T follicular helper cell (primary cell): ENCODE data around the gene PPP1R36.
"Not testable (repeated sequence)": the region's sequence is repeated elsewhere in the genome, so short reads cannot be mapped to it uniquely, and the experiment has no call there.

Source experiments
- DNase-seq: peaks from one replicate; pipeline ENCODE4 v3.0.0-alpha.2; 2020; ENCODE audit warnings: low read depth

PPP1R36 gene

DNA sequence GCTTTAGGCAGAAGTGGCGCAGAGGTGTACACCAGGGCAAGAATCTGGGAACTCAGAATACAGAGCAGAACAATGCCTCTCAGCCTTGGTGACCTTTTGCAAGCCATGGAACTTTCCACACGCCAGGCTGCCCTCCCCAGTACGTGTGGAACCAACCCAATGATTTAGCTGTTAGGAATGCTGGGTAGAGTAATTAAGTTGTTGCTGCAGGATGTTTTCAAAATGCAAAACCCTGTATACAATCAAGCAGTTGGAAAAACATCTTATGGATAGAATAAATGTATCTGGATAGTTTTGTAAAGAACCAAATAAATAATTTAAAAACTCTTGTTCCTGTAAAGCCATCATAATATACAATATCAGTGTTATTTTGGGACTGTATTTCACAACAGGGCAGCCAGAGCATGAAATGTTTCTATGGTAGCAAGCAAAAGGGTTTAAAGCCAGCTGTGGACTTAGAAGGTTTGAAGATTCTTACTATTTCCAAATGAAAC lies 19.4 kb downstream of the PPP1R36 start:
- no peak for DNase-seq

DNA sequence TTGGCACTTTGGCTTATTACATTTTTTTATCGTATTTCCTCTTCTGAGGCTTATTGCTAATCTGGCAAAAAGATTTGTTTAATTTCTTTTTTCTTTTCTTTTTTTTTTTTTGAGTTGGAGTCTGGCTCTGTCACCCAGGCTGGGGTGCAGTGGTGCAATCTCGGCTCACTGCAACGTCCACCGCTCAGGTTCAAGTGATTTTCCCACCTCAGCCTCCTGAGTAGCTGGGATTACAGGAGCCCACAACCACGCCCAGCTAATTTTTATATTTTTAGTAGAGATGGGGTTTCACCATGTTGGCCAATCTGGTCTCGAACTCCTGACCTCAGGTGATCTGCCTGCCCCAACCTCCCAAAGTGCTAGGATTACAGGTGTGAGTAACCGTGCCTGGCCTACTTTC lies 19.9 kb downstream of the PPP1R36 start:
- DNase-seq = not testable (repeated sequence)

DNA sequence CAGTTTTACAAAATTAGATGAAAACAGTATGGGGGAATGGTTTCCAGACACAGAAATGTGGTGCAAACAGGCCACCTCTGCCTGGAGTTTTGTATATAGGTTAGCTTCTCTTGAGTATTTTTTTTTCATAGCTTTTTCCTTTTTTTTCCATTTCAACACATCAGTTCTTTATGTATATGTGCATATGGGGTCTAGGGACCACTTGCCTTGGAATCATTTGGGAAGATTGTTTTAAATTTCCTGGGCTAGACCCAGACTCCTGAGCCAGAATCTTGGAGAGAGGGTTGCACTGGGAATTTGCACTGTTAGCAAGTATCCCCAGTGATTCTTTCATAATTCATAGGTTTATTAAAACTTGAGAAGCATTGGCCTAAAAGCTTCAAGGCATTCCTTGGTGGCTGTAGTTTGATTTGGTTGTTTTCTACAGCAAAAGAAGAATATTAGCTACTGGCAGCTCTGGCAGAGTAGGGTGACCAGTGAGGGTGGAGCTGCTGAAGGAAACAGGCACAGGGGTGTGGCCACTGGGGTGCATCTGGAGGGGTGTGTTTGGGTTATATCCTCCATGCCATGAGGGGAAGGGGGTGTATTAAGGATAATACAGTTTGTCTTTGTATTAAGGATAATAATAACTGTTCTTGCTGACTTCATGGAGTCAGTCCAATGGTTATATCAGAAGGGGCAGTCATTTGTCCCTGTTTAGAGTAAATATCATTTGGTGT lies 22.8 kb downstream of the PPP1R36 start:
- no peak for DNase-seq

DNA sequence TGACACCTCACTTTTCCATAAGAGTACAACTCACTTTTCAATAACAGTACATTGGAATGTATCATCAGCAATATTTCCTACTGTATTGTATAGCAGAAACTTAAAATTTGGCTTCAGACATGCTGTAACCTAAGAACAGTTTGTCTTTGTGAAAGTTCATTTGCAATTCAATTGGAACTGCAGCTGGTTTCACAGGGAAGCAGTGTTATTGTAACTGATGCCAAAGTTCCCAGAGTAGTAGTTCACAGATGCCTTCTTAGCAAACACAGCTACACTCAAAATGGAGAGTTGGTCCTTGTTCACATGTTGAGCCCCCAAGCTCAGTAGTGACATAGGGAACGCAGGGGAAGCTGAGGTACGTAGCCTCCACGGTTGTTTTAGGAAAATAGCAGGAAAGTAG lies 23.3 kb downstream of the PPP1R36 start:
- DNase-seq = no peak

DNA sequence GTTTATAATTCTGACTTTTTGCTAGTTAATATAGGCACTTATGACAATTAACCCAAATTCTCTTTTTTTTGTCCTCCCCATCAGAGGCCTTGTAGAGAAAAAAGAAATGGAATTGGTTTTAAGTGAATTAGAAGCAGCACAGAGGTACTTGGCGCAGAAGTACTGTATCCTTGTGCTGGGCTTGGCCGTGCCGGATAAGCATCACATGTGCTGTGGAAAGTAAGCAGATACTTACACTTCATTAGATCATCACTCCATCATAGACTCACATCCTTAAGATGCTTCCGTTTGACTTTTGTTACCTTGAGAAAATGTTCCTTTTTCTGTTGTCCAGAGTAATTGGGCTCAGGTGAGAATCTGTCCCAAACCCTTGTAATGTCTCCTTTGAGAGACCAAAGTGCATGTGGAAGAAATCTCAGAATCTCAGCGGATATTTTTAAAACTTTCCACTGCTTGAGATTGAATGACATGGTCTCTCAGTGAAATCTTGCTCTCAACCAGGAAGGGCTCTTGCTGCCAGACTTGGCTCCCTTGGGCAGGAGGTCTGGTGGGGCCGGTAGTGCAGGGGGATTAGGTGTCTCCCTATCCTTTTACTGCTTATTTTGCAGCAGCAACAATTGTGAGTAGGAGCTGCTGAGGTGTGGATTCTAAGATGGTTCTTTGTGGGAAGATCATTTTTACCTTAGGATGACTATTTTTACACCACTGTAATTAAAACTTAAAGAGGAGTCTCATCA lies 24.8 kb downstream of the PPP1R36 start:
- DNase-seq = no peak

DNA sequence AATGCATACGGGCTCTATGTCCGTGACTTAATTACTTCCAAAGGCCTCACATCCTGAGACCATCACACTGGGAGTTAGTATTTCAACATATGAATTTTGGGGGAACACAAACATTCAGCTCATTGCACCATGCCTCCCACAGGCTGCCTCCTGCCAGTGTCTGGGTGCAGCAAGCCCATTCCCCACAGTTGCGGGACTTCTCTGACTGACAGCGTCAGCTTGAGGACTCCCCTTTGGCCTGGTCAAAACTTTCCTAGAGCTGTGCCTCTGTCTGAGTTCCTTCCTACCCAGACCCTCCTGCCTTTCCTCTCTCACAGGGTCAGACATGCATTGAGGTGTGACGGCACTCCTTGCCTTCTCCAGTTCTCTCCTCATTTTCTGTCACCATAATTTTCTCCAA lies 27.4 kb downstream of the PPP1R36 start:
- no peak for DNase-seq

DNA sequence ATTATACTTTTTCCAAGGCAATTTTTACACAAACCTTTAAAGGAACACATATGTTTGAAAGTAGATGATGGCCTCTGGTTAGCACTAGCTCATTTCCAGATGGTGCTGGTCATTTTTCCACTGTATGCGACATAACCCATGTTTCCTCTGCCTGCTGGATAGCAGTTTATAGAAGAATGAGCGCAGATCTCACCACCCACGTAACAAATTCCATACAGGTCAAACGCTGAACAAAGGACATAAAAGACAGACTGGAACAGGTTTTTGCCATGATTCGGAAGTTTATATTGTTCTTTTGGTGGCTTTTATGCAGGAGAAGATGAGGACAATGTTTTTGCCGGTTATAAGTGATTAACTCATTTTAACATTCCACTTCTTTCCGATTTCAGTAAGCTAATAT lies 30.7 kb downstream of the PPP1R36 start:
- no peak for DNase-seq

DNA sequence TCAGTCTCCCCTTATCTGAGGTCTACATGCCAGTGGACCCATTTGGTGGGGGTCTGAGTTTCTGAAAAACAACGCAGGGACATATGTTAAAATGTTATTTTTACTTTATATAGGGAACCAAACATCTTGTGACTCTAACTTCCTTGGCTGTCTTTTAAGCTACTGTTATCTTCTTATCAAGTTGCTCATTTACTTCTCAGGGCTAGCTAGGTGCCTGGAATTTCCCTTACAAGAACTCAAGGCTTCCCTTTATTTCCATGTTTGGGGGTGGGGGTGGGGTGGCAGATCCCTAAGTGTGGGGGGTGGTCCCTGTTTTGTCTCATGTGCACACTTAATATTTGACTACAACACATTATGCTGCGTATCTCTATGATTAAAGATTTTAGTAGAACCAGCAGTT lies 31.6 kb downstream of the PPP1R36 start:
- no peak for DNase-seq

DNA sequence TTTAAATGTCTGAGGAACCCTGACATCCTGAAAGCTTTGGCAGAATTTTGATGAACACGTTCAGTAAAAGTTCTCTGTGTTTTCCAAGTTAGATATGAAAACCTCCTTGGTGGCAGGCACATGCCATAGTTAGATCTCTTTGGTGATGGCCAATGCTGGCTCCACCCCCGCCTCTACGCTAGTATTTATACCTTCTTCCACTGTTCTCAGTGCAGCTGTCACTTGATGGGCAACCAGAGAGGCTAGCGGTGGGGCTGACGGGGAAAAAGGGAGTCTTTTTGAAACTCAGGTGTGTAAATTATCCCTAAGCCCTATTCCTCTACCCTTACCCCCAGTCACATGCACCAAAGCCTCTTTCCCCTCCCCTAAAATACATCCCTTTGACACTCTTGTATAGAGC lies 32.1 kb downstream of the PPP1R36 start:
- DNase-seq = no peak

DNA sequence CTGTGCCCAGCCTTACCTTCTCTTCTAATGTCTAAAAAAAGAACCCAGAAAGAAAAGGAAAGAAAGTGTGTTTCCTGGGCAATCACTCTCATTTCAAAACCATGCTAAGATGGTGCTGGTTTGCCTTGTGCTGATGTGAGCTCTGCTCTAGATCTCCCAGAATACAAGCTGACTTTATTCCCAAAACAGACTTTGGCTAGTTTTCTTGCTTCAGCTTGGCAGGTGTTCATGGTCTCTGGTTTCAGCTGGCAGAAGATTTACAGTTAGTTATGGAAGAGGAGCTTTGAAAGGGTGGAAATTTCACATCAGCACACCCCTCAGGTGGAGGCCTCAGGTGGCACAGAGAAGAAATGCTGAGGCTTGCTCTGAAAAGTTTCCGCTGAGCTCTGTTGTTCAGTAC lies 34.4 kb downstream of the PPP1R36 start:
- DNase-seq = no peak

DNA sequence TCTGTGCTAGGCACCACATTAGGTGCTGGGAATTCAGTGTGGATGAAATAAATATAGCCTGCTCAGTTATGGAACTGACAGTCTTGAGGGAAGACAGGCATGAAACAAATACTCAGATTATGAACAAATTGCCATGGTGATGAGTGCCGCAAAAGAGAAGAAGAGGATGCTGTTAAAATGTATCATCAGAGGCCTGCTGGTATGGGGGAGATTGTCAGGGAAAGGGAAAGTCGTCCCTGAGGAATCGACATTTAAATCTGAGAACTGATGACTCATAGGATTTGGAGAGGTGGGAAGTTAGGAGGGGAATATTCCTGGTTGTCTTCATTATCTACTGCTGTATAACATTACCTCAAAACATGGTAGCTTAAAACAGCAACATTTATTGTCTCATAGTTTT lies 42.0 kb downstream of the PPP1R36 start:
- DNase-seq = no peak

DNA sequence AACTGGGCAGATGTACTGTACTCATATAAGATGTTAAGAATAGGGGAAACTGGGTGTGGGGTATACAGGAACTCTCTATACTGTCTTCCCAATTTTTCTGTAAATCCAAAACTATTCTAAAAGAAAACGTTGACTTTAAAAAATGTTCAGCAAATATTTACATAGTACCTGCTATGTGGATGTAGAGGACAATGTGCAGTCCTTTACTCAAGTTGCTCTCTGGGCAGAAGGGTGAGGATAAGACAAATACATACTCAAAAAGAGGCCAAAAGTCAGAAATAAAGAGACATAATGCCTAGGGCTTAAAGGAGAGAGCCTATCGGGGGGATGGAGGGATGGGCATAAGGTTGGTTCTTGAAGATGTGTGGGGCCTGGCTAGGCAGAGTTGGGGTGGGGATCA lies 44.7 kb downstream of the PPP1R36 start:
- no peak for DNase-seq

DNA sequence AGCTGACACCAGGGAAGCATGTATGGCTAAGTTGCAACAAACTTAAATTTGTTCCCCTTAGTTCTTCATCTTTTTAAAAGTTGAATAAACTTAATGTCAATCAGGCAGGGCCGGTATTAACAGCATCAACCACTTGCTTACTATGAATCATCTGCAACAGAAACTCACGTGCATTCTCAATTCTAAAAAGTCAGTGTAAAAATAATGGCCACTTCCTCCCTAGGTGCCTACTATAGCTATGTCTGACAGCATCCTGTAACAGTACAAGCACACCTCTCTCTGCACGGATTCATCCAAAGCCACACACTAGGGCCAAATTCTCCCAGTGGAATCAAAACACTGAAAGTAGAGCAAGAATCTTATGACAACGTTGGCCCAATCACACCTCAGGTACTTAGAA lies 48.6 kb downstream of the PPP1R36 start:
- DNase-seq = no peak

DNA sequence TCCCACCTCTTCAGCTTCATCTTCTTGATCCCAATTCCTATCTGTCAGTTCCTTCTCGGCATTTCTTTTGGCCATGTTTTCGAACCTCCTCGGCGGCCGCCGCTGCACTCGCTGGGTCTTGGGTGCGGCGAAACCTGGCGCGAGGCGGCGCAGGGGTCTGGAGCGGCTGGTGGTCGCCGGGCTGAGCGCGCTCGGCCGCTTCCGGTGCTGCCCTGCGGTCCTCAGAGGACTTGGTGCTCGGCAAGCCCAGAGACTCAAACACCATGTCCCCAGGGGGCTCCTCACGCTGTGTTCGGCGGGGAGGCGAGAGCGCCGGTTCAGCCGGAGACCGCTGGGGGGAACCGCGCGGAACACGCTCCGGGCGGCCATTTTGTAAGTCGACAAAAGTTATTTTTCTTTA lies 51.8 kb downstream of the PPP1R36 start:
- no peak for DNase-seq

DNA sequence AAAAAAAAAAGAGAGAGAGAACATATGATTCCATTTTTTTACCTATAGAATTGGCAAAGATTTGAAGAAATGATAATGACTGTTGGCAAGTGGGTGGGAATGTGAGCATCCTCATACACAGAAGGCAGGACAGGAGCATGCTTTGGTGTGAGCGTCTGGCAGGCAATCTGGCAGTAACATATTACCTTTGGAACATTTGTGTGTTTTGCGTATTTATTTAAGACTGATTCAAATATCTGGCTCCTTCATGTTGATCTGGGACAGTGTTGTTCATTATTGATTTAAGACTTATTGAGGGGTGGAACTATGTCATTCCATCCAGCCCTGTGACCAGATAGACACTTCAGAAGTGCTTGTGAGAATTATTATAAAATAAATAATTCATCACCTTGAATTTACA lies 53.1 kb downstream of the PPP1R36 start:
- DNase-seq = no peak

DNA sequence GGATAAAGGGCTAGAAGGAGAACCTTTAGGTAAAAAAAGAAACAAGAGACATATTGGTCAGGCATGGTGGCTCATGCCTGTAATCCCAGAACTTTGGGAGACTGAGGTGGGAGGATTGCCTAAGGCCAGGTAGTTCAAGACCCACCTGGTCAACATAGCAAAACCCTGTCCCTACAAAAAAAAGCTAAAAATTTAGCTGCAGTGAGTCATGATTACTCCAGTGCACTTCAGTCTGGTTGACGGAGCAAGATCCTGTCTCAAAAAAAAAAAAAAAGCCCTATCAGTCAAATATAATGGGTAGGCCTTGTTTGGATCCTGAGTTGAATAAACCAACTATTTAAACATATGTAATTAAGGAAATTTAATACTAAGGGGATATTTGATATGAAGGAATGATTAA lies 54.2 kb downstream of the PPP1R36 start:
- no peak for DNase-seq

DNA sequence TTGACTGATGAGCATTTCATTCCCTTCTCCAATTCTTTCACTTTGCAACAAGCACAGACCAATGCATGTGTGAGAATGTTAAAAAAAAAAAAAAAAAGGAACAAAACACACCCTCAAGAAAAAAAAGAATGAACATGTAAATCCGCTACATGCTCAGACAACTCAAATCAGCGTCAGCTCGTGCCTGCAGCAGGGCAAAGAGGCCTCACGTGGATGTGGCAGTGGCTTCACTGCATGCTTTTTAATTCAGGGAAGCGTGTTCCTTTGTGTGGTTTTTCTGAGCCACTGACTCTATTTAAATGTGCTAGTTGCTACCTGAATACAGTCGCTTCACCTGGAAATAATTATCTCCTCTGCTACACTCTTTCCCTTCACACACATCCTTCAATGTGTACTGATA lies 55.1 kb downstream of the PPP1R36 start:
- DNase-seq = no peak

DNA sequence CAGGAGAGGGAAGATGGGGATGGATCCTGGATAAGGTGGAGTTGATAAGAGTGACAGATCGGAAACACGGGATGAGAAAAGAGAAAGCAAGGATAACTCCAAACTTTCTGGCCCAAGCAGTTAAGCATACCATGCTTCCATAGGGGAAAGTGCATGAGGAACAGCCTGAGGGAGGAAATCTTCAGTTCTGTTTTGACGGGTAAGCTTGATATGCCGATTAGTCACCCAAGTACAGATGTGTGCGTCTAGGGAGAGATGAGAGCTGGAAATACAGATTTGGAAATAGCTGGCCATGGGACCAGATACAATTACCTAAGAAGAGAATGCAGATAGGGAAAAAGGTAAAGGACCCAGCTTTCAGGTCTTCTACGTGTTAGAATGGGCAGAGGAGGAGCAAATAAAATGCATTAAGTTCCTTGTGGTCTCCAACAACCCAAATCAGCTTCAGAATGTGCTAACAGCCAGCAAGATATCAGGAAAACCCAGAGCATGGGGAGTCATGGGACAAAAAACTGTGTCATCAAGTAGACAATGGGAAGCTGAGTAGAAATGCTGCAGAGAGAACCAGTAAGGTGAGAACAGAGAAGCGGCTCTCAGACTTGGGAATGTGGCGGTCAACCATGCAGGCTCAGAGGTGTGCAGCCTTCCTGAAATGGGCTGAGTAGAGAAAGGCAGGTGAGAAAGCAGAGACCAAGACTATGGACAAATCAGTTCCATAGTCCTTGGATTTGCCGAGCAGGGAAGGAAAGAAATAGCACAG lies 56.3 kb downstream of the PPP1R36 start:
- no peak for DNase-seq

DNA sequence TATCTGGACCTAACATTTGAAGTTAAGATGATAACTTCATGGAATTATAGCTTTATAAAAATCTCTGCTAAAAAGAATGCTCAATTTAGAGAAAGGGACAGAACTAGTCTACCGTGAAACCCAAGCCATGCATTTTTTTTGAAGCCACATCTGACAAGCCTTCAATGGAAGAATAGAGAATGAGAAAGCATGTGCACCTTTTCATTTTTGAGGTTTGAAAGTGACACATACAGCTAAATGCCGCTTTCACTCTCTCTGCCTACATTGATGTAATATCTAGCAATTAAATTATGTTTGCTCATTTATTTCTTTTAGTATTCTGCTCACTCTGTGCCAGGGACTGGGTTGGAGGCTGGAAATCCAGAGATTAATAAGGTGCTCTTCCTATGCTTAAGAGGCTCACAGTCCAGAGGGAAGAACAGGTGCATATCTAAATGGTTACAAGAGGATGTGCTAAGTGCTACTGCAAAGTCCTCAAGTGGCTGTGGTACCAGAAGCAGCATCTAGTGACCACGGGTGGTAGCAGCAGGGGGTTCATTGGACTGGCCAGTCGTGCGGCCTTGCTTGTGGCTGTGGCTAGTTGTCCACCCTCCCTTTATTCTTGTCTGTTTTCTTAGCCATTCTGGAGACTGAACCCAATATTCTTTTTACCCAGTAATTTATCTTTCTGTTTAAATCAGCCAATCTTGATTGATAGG lies 60.4 kb downstream of the PPP1R36 start:
- DNase-seq = no peak

DNA sequence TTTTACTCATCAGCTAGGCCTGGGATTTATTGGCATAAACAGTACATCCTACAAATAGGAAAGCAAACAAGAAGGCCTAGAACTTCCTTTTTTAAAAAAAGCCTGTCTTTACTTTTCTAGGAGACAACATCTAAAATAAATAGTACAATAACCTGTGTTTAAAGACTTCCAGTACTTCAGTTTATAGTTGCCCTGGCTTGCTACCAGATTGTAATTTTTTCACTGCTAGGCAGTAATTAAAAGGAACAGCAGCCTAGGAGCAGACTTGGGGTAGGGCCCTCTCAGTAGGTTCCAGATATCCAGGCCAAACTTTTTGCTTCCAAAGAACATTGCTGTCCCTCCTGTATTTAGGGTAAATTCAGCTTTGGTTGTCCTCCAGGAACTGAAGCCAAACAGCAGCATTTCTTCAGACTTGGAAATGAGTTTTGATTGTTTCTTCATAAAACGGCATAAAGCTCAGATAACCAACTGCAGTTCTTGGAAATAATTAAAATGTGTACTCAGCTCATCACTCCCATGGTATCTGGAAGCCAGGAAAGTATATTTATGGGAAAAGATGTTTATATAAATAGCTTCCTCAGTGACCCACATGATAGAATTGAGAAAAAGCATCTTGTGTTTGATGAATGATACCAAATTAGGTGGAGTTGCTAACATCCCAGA lies 61.7 kb downstream of the PPP1R36 start:
- DNase-seq = no peak

DNA sequence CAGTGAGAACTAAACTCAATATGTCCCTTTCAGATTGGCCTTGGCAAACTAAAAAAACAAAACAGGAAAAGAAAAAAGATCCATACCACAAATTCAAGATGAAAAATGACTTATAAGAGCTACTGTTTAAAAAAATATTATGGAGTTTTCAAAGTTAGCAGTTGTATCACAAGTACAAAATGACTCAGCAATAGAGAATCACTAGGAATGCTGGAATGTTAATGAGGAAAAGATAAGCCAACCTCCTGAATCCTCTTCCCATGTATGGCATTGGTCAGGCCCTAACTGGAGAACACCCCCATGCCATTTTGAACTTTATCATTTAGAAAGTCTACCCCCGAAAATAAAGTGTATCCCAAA lies 62.2 kb downstream of the PPP1R36 start:
- no peak for DNase-seq
